Fibroblast of lung (primary cell): ENCODE results near the gene TSPAN3.

Experiments used
- EZH2 ChIP-seq: IDR thresholded peaks from 2 replicates; pipeline ENCODE4 v1.5.1; 2012; ENCODE audit warnings: low read length, control low read depth, mild to moderate bottlenecking; ENCODE audit errors: missing control alignments
- TF ChIP-seq, protein P1 (sequence below), 2 donors: IDR thresholded peaks in 1 of 2; conservative IDR thresholded peaks in 1 of 2; 1 replicate in 1 of 2; 2 replicates in 1 of 2; pipeline ENCODE4 v1.5.1; 2011 to 2012; ENCODE audit warnings: low read length in 2 of 2, control low read depth in 1 of 2, inconsistent platforms in 1 of 2, low read depth in 1 of 2, mild to moderate bottlenecking in 1 of 2

- TF ChIP-seq, protein P1, sequence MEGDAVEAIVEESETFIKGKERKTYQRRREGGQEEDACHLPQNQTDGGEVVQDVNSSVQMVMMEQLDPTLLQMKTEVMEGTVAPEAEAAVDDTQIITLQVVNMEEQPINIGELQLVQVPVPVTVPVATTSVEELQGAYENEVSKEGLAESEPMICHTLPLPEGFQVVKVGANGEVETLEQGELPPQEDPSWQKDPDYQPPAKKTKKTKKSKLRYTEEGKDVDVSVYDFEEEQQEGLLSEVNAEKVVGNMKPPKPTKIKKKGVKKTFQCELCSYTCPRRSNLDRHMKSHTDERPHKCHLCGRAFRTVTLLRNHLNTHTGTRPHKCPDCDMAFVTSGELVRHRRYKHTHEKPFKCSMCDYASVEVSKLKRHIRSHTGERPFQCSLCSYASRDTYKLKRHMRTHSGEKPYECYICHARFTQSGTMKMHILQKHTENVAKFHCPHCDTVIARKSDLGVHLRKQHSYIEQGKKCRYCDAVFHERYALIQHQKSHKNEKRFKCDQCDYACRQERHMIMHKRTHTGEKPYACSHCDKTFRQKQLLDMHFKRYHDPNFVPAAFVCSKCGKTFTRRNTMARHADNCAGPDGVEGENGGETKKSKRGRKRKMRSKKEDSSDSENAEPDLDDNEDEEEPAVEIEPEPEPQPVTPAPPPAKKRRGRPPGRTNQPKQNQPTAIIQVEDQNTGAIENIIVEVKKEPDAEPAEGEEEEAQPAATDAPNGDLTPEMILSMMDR (conservative IDR thresholded peaks at IDR 0.05 in 1 of 2, IDR thresholded peaks at IDR 0.05 in 1 of 2; ENCODE audit: low read depth in 1 of 2, low read length in 2 of 2): no peak
- no peak for TF ChIP-seq EZH2
Observed at GRCh38 chr15:77027697-77028450, 43.0 kb downstream of the TSPAN3 start.
